ENCODE results near the gene THRA.

DNA sequence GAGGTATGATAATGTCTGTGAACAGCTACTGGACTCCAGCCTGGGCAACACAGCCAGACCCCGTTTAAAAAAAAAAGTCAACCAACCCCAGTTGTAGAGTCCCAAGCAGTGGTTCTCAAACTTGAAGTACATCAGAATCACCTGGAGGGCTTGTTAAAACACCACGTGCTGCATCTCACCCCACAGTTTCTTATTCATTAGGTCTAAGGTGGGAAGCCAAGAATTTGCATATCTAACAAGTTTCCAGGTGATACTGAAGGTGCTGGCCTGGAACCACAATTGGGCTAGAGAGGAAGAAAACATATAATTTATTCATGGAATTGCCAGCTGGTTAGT, 52.3 kb downstream of the THRA start:
- TF ChIP-seq, protein P1, sequence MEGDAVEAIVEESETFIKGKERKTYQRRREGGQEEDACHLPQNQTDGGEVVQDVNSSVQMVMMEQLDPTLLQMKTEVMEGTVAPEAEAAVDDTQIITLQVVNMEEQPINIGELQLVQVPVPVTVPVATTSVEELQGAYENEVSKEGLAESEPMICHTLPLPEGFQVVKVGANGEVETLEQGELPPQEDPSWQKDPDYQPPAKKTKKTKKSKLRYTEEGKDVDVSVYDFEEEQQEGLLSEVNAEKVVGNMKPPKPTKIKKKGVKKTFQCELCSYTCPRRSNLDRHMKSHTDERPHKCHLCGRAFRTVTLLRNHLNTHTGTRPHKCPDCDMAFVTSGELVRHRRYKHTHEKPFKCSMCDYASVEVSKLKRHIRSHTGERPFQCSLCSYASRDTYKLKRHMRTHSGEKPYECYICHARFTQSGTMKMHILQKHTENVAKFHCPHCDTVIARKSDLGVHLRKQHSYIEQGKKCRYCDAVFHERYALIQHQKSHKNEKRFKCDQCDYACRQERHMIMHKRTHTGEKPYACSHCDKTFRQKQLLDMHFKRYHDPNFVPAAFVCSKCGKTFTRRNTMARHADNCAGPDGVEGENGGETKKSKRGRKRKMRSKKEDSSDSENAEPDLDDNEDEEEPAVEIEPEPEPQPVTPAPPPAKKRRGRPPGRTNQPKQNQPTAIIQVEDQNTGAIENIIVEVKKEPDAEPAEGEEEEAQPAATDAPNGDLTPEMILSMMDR (IDR thresholded peaks at IDR 0.05; ENCODE audit: insufficient read depth, low read length), result no peak
- no peak for TF ChIP-seq POLR2AphosphoS5 (IDR thresholded peaks at IDR 0.05; ENCODE audit: low read depth)
- TF ChIP-seq GABPA (IDR thresholded peaks at IDR 0.05; ENCODE audit: low read depth), result no peak
- TF ChIP-seq, protein P2, sequence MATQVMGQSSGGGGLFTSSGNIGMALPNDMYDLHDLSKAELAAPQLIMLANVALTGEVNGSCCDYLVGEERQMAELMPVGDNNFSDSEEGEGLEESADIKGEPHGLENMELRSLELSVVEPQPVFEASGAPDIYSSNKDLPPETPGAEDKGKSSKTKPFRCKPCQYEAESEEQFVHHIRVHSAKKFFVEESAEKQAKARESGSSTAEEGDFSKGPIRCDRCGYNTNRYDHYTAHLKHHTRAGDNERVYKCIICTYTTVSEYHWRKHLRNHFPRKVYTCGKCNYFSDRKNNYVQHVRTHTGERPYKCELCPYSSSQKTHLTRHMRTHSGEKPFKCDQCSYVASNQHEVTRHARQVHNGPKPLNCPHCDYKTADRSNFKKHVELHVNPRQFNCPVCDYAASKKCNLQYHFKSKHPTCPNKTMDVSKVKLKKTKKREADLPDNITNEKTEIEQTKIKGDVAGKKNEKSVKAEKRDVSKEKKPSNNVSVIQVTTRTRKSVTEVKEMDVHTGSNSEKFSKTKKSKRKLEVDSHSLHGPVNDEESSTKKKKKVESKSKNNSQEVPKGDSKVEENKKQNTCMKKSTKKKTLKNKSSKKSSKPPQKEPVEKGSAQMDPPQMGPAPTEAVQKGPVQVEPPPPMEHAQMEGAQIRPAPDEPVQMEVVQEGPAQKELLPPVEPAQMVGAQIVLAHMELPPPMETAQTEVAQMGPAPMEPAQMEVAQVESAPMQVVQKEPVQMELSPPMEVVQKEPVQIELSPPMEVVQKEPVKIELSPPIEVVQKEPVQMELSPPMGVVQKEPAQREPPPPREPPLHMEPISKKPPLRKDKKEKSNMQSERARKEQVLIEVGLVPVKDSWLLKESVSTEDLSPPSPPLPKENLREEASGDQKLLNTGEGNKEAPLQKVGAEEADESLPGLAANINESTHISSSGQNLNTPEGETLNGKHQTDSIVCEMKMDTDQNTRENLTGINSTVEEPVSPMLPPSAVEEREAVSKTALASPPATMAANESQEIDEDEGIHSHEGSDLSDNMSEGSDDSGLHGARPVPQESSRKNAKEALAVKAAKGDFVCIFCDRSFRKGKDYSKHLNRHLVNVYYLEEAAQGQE (IDR thresholded peaks at IDR 0.05; ENCODE audit: insufficient replicate concordance, low read depth), result no peak
- TF ChIP-seq SPI1 (IDR thresholded peaks at IDR 0.05; ENCODE audit: borderline replicate concordance, low read depth), result no peak
